ENCODE measurements around the gene SLC49A4.
A peak's percentile ranks its signal among the peaks of the same experiment; 100 is the strongest.
"Not testable (repeated sequence)": the region's sequence is repeated elsewhere in the genome, so short reads cannot be mapped to it uniquely, and the experiment has no call there.

Gene SLC49A4, protein sequence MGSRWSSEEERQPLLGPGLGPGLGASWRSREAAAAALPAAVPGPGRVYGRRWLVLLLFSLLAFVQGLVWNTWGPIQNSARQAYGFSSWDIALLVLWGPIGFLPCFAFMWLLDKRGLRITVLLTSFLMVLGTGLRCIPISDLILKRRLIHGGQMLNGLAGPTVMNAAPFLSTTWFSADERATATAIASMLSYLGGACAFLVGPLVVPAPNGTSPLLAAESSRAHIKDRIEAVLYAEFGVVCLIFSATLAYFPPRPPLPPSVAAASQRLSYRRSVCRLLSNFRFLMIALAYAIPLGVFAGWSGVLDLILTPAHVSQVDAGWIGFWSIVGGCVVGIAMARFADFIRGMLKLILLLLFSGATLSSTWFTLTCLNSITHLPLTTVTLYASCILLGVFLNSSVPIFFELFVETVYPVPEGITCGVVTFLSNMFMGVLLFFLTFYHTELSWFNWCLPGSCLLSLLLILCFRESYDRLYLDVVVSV

DNA sequence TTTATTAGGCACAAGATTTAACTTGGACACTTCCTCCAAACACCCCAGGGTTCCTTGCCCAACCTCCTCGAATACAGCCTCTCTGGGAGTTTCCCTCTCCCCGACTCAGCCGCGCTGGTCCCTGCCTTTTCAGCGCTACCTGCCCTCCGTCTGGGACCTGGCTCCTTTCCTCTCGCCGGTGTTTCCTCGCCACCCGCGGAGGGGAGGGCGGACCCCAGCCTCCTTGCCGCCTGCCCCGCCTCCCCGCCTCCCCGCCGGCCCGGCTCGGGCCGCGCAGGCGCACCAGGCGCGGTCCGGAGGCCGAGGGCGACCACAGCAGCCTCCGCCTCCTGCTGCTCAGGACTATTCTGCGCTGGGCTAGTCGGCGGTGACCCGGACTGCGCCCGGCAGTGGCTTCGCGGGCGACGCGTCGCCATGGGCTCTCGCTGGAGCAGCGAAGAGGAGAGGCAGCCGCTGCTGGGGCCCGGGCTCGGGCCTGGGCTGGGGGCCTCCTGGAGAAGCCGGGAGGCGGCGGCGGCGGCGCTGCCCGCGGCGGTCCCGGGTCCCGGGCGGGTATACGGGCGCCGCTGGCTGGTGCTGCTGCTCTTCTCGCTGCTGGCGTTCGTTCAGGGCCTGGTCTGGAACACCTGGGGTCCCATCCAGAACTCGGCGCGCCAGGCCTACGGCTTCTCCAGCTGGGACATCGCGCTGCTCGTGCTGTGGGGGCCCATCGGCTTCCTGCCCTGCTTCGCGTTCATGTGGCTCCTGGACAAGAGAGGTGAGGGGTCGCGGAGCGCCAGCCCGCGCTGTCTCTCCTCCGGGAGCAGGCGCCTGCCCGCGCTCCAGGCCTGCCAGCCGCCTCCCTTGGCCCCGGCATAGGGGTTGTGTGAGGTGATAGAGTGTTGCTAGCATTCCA is at the start of gene SLC49A4:
SLC49A4 (plus strand) TSS at position 291 of the 895 bp plus-strand sequence; CDS start at position 415, 124 bp downstream.
- peak; percentile 75 for DNase-seq

DNA sequence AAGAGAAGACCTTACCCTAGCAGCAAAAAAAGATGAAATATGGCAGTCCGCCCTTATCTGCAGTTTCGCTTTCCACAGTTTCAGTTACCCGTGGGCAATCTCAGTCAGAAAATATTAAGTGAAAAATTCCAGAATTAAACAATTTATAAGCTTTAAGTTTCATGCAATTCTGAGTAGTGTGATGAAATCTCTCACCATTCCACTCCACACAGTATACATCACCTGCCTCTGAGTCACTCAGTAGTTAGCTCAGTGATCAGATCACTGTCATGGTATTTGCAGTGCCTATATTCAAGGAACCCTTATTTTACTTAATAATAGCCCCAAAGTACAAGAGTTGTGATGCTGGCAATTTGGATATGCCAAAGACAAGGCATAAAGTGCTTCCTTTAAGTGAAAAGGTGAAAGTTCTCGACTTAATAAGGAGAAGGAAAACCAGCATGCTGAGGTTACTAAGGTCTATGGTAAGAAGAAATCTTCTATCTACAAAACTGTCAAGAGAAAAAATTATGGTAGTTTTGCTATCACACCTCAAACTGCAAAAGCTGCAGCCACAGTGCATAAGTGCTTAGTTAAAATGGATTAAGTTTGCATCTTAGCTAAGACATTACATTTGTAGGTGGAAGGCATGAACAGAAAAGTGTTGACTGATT is 49.4 kb upstream of the SLC49A4 start:
- DNase-seq = no peak

DNA sequence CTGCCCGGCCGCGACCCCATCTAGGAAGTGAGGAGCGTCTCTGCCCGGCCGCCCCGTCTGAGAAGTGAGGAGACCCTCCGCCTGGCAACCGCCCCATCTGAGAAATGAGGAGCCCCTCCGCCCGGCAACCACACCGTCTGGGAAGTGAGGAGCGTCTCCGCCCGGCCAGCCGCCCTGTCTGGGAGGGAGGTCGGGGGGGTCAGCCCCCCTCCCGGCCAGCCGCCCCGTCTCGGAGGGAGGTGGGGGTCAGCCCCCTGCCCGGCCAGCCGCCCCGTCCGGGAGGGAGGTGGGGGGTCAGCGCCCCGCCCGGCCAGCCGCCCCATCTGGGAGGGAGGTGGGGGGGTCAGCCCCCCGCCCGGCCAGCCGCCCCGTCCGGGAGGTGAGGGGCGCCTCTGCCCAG is 47.6 kb upstream of the SLC49A4 start:
- DNase-seq = not testable (repeated sequence)

DNA sequence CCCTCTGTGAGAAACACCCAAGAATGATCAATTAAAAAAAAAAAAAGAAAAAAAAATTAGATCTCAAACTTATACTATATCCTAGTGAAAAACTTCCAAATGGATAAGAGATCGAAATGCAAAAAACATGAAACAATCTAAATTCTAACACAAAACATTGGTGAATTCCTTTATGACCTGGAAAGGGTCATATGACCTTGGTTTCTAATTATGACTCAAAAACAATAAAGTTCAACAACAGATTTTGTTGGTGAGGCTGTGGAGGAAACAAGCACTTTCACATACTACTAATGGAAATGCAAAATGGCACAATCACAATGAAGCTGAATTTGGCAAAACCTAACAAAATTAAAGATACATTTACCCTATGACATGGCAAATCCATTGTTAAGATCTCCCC is 46.5 kb upstream of the SLC49A4 start:
- DNase-seq = no peak

DNA sequence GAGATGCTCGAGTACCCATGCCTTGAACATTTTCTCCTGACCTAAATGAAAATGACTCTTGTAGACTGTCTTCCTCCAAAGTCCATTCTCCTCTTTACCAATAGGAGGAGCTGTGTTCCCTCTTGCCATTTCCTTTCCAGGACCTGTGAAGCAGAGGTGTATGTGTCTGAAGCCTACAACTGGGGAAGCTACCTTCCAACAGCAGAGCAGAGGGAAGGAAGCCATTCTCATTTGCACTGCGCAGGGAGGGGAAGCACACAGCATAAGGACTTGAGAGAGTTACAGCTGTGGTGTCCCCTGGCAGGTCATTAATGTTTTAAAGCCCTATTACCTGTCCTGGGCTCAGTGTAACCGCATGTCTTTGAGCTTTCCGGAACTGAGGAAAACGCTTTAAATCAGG is 39.9 kb upstream of the SLC49A4 start:
- no peak for DNase-seq

DNA sequence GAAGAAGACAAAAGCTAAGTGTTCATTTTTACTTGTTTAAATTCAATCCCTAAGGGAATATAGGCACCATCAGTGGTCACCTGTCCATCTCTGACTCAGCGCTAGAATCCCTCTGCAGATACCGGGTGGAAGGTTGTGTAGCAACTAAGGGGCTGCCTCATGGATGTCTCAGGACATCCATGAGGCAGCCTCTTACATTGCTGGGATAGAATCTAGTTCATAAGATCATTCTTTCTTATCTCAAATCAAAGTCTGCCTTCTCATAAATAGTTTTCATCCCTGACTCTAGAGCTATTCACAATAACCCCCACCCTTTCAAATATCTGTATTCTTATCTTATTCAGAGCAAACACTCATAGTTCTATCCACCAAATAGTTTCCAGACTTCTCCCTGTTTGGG is 39.4 kb upstream of the SLC49A4 start:
- DNase-seq = no peak

DNA sequence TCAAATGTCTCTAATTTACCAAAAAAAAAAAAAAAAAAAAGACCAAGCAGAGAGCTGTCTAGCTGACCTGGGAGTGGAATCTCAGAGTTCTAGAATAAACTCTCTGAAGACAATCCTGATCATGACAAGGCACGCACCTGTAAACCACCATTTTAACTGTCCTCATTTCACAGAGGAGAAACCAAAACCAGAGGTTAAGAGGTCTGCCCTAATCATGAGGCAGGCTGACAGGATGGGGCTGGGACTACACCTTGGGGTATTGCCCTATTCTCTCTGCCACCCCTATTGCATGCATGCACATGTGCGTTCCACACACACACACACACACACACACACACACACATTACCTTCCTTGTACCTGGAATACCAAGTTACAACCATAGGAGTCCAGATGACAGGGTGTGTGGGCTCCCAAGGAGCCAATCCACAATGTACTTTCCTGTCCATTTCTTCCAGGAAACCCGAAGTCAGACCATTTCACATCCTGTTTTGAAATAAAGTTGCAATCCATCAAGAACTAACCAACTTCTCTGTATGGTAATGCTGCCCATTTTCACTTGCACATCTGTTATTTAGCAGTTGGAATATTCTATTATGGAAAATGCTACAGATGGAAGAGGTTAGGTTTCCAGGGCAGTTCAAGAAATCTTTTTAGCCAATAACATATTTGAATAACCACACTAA is 35.9 kb upstream of the SLC49A4 start:
- no peak for DNase-seq

DNA sequence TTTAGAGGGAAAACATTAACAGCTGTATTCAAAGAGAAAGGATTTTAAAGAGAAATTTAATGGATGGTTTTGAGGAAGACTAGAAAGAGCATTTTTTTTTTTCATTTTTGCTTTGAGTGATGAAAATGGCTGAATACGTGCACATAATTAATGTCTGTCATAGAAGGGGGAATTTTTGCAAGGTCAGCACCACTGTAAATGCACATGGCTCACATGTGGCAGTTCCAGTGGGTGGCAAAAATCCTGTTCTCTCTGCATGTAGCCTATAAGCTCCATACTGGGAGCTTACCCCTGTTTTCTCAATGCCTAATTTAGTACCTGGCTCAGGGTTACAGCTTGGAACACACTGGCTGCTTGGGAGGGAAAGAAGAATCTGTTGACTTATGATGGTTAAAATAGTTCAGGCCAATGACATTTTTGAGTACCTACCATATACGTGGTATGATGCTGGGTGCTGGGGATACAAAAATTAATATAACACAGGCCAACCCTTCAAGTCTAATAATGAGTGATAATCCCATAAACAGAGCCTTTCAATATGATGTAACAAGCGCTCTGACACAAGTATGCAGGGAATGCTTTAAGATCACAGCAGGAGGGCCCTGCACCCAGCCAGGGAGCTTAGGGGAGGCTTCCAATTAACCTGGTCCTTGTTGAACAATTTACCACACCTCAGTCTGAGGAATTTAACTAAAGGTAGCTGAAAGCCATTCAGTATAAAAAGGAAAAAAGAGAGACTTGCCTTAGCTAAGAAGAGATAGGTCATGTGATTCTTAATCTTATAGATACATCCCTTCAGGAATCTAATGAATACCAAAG is 34.2 kb upstream of the SLC49A4 start:
- no peak for DNase-seq

DNA sequence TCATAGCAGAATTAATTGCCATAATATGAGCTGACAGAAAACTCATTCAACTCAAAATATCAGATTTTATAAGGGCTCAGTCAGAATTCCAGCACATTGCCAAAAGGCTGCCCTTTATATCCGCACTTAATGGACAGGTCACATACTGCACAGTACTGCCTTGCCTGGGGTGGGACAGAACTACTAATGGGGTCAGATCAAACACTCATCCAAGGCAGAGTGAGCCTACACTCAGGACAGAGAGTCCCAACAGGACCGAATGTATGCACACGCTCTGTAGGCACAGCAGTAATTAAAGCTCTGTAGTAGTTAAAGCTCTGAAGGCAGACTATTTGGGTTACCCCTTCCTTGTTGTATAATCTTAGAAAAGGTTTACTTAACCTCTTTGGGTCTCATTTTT is 28.4 kb upstream of the SLC49A4 start:
- DNase-seq = no peak

DNA sequence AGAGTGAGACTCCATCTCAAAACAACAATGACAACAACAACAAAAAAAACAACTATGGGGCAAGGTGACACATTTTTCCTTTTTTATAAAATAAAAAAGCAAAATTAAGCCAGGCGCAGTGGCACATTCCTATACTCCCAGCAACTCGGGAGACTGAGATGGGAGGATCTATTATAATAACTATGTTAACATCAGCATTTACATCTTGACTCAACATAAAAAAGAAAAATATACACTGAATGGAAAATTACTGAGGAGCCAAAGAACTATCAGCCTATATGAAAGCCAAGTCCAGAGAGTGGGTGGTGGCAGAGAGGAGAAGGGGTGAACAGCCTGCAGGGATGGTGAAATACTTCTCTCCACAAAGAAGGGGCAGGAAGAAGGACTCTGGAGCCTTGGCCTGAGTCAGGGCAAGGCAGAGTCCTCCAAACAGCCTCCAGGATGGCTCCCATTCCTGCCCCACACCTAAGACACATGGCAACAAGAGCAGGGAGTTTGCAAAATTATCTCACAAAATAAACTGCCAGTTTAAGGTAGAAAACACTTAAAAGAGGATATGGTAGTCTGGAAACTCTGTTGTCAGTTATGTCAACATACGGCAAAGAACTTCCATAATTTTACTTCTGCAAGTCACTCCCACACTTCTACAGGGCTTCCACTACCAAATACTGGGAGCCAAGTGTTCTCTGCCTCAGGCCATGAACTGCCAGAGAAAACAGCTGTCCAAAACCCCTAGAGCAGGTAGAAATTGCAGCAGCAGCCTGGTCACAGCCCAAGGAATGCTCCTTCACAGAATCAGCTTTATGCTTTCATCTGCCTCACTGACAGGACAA is 27.1 kb upstream of the SLC49A4 start:
- no peak for DNase-seq

DNA sequence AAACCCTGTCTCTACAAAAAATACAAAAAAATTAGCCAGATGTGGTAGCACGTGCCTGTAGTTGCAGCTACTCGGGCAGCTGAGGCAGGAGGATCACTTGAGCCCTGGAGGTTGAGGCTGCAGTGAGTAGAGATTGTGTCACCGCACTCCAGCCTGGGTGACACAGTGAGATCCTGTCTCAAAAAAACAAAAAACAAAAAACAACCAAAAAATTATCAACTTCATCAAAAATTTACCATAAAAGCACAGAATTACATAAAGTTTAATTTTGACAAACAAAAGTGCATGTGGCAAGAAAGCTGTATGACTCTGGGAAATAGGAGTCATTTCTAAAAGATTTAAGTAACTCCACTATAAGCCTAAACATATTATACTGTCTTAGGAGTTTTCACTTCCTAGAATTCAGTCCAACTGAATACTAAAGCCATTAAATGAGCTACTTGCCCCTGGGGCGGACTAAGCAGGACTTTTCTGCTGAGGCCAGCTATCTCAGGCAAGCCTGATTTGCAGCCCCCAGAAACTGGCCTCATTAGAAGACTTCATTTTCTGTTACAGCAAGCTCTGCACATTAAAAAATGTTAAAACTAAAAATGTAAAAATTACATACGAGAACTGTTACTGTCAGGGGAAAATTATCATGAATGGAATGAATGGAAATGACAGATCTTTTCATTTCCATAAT is 24.2 kb upstream of the SLC49A4 start:
- DNase-seq = no peak

DNA sequence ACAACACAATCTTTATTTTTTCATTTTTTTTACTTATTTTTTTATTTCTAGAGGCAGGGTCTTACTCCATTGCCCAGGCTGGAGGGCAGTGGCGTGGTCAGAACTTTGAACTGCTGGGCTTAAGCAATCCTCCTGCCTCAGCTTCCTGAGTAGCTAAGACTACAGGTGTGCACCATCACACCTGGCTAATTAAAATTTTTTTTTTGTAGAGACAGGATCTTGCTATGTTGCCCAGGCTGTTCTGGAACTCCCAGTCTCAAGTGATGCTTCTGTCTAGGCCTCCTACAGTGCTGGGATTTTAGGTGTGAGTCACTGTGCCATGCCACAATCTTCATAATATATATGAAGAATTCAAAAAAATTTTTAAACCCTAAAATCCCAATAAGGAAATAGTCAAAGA is 22.0 kb upstream of the SLC49A4 start:
- DNase-seq = no peak

DNA sequence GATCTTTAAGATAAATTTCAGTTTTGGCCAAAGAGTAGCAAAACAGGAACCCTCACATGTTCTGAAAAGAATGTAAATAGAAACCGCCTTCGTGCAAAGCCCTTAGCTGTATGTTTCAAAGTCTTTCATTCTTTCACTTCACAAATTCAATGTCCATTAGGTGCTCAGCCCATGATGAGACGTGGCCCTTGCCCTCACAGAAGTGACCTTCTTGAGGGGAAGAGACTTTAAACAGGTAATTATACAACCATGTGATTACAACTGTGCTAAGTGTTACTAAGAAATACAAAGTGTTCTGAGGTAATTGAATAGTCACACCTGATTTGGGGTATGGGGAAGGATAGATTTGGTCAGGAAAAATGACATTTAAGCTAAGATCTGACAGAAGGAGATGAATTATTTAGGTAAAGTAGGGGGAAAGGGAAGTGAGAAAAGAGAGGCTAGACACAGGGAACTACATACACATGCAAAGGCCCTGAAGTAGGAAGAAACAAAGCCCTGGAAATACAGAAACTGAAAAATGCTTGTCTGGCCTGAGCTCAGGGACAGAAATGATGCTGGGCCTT is 20.8 kb upstream of the SLC49A4 start:
- DNase-seq = no peak

DNA sequence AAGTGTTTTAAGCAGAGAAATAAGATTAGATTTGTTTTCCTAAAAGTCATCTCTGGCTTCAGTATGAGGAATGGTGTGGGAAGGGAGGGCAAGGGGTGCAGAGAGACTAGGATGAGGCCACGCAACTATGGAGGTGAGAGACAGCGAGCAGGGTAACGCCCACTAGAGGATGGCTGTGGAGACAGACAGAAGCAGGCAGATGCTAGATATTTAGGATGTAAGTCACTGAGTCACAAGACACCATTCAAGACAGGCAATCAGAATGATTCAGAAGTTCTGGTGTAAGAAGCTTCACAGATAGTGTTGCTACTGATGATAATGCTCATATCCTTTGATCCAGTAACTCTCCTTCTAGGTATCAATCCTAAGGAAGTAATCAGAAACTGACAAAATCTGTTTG is 20.3 kb upstream of the SLC49A4 start:
- DNase-seq = no peak

DNA sequence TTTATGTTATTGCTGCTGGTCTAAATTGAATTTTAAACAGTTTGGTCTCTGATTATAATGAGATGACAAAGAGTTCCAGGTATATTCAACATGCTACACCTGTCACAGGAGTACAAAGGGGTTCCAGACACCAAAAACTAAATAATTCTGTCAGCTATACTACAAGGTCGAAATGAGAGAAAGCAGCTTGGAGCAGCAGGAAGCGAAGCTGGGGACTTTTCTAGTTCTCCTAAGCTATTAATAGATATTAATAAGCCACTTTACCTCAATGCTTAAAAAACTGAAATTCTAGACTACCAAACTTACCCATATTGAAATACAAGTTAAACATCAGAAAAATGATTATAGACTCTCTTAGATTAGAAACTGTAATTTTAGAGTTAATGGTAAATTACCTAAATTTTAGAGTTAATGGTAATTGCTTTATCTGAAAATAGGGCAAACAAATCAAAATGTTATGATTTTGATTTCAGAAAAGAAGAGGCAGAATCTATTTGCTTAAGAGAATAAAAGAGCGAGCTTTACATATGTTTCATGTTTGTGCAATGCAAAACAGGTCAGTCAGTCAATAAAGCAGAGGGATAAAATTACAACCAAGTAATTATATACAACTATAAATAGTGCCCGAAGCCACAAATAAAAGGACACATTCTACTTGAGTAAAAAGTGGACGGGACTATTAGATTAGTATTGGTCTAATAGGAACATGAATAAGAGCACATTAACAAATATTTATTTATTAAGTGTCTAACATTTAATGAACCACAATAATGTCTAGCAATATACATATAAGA is 18.0 kb upstream of the SLC49A4 start:
- DNase-seq = no peak

DNA sequence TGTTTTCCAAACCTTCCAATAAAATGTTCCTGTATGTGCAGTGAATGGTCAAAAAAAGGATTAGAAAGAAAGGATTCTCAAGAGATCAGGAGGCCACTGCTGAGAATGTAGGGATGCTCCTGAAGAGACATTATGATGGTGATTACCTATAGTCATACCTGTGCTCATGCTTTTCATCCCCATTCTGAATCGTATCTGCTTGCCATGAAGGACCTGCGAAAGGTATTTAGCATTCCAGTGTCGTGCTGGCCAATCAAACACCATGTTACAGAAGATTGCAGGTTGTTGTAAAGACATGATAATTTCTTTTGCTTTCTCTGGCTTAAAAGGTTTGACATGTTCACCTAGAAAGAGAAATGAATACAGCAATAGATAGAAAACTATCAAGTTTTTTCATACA is 17.3 kb upstream of the SLC49A4 start:
- no peak for DNase-seq

DNA sequence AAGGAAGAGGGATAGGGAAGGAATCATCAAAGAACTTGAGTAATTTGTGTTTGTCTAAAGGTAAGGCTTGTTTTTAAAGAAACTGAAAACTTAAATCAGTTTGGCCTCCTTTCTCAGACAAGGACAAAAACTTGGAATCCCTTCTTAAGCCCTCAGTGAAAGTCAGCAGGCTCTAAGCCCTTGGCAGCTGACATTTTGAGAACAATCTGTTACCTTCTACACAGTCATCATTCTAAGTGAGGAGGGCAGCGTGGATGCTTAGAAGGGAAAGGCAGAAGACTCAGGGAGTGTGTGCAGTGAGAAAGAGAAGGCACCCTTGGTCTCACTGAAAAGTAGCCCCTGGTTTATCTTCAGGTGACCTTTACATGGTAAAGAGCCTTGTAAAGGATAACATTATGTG is 12.1 kb upstream of the SLC49A4 start:
- no peak for DNase-seq

DNA sequence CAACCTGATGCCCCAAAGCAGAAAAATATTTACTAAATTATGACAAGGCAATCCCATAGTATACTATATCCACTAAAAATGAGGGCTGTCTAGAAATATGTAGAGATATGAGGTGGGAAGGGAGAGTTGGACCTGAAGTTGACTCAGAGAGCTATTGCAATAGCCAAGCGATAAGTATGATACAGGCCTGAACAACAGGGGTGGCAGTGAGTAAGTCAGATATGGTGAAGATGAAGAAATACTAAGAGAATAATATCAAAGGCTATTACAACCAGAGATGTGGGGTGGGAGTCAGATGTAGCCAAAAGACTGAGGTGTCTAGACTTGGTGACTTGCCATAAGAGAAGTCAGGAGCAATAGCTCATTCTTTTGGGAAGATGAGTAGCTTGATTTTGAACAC is 10.4 kb upstream of the SLC49A4 start:
- no peak for DNase-seq

DNA sequence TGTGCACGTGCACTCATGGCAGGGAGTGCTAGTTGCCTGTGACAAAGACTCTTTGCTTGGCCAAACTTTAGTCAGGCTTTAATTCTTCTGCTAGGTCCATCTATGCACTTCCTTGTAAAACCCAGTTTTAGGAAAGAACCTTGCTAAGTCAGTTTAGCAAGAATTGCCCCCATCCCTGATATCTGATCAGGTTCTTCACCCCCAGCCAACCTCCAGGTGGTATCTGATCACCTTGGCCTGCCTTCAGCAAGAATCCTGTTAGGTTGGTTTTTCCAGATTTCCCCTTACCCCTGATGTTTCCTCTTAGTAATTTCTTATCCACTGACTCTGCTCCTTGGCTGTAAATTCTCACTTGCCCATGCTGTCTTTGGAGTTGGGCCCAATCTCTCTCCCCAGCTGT is 9.6 kb upstream of the SLC49A4 start:
- DNase-seq = no peak
